Stimulated activated CD4-positive, alpha-beta T cell treated with anti-CD3 and anti-CD28 coated beads, Interleukin-12 subunit alpha, Interleukin-12 subunit beta, amount 100 ng/mL, for 48 hours (primary cell): Measurements from ENCODE around the gene SDHA.
"Not testable (repeated sequence)": the region's sequence is repeated elsewhere in the genome, so short reads cannot be mapped to it uniquely, and the experiment has no call there.

Experiments used
- DNase-seq, 3 donors: peaks; one replicate each; pipeline ENCODE4 v3.0.0-alpha.2; 2020; ENCODE audit warnings: low read depth in 2 of 3, low spot score in 1 of 3

SDHA gene

DNA sequence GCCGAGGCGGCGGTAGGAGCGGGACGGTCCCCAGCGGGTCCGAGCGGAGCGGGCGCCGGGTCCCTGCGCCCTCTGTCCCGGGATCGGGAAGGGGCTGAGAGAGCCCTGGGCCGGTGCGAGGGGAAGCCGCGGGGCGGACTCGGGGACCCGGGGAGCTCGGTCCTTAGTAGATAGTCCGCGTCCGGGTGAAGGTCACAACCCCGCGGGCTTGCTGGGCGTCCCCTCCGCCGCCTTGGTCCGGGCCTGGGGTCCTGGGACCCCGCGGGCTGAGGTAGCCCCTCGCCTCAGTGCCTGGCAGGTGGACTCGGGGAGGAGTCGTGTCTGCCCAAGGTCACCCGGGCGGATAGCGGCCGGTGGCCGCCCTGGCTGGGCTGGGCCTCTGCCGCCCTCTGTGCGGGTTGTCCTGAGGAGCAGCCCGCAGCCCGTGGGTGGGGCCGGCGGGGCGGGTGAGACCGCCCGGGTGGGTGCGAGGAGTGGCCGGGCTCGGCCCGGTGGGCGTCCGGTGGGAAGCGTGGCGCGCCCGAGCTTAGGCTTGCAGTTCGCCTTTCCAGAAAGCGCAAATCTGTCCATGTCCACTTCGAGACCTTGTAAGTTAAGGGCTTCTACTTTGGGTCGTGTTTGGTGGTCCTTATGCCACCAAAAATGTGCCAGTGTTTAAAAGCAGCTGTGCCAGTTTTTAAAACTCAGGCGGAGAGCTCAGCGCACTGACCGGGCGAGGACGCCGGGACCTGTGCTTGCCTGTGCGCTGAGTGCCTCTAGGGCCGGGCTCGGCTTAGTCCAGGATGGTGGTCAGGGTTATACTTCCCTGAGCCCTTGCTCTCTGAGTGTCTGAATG is 554 bp downstream of the SDHA start:
- no peak for DNase-seq

DNA sequence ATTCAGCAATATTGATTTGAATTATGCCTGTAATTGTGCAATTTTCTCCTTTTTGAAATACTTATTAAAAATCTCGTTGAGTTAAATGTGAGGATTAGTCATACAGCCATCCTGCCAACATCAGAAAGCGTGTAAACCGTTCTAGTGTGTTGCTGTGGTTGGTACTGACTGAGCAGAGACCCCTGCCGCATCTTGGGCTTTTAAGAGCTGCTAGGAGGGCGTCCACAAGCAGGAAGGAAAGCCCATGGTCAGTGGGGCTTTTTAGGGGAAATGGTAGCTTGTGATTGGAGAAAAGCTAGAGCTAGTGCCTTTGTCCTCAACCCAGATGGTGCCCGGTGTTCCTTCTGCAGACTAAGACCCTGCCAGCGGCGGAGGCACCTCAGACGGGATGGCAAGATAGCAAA is 1.3 kb downstream of the SDHA start:
- no peak for DNase-seq

DNA sequence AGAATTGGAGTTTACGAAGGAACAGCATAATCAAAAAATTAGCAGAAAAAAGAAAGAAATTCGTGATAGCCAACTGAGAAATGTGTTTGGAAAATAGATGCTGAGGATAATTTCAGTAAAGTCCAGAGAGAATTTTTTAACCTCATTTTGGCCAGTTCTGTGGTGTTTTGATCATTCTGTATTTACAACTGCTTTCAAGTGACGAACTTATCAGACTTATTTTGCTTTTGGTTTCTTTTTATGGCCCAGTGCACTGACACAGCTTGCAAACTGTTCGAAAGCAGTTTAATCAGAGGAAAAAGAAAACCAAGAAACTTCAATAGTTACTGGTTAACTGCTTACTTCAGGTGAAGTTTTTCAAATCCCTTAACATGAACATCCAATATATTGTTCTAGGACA is 1.9 kb downstream of the SDHA start:
- no peak for DNase-seq

DNA sequence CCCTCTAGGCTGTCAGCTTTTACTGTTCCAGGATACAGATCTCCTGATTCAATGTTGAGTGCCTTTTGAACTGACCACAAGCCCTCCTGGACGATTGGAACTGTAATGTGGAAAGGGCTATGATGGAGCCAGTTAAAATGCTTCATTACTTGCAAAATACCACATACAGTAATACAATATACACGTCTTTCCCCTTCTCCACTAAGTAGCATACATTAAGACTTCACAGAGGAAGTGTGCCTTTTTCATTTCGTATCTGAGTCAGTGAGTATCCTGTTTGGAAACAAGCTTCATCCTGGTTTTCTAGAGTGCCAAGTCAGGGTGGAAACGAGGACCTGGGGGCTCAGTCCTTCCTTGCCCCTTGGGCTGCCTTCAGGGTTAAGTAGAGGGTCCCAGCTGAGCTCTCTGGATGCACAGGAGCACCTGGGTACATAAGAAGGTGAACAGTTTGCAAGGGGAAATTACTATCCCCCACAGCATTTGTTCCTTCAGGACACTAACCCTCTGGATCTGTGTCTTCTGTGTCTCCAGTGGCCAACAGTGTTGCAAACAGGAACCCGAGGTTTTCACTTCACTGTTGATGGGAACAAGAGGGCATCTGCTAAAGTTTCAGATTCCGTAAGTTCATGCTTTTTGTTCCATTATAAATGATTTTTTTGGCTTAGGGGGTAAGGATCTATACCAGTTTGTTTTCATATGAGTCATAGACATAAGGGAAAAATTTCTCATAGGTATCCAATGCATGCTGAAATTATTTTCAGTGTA is 5.0 kb downstream of the SDHA start:
- DNase-seq, result not testable (repeated sequence)

DNA sequence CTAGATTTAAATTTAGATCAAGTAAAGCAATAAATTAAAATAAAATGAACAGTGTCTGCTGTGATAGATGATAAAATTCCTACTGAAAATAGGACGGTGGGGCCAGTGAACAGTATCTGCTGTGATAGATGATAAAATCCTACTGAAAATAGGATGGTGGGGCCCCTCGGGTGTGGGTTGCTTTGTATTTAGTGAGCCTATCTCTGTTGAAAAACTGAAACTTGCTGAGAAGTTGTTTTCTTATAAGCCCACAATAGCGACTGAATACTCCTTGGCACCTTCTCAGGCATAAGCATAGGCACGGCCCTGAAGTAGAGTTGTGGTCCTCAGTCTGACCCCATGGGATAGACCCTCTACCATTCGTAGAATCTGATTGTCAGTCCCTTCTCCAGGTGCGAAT is 5.7 kb downstream of the SDHA start:
- no peak for DNase-seq

DNA sequence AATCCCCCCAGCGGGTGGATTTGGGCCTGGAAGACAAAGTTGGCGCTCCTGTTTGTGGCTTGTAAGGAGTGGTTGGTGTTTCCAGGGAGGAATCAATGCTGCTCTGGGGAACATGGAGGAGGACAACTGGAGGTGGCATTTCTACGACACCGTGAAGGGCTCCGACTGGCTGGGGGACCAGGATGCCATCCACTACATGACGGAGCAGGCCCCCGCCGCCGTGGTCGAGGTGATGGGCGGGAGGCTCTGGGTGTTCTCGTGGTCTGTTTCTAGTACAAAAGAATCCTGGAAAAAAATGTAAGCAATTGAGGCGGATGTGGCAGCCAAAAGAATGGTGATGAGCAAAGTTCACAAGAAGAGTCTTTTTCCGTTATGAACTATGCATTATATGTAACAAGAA is 7.2 kb downstream of the SDHA start:
- DNase-seq, result no peak

DNA sequence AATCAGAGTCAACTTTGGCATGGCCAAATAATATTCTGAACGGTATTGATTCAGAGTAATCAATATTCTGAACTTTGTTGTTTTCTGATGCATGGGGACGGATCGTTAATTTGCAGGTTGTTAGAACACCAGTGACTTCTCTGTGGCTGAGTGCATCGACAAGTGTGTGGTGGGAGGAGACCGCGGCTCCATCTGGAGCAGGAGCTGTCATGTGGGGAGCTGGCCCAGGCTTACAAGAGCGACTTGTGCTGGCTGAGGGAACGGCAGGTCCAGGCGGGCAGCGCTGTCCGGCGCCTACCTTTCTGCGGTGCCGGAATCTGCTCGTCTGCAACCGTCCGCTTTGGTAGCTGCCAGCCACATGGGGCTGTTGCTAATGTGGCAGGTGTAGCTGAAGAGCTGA is 9.3 kb downstream of the SDHA start:
- not testable (repeated sequence) for DNase-seq

DNA sequence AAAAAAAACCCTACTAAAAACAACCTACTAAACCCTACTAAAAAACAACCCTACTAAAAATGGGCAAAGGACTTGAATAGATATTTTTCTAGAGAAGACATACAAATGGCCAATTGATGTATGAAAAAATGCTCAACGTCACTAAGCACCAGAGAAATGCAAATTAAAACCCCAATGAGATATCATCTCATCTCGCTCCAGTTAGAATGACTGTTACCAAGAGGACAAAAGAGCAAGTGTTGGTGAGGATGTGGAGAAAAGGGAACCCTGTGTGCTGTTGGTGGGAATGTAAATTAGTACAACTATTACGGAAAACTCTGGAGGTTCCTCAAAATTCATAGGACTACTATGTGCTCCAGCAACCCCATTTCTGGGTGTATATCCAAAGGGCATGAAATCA is 10.8 kb downstream of the SDHA start:
- no peak for DNase-seq

DNA sequence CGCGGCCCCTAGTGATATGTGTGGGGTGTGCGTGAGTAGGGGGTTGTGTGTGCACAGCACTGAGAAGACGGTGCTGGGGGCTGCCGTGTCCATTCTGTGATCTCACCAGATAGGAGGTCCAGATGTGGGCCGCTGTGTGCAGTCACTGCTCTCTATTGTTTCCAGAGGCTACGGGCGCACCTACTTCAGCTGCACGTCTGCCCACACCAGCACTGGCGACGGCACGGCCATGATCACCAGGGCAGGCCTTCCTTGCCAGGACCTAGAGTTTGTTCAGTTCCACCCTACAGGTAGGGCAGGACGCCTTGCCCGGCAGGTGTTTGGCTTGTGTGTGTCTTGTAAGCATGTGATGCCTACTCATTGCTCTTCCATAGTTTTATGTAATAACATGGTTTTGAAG is 12.6 kb downstream of the SDHA start:
- no peak for DNase-seq

DNA sequence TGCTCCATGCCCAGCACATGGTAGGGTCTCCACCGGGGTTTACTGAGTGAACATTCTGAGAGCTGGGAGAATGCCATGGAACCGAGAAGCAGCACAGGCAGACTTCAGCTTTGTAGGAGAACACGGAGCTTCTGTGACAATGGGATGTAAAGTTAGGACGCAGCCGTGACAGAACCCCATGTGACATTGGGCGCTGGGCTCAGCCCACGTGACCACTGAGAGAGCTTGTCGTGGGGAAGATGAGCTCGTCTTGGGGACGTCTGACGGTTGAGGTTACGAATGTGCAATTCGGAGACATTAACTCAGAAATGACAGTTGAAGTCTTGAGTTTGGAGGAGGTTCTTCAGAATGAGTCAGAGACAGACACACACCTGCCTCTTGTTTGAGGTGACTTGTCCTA is 13.5 kb downstream of the SDHA start:
- no peak for DNase-seq

DNA sequence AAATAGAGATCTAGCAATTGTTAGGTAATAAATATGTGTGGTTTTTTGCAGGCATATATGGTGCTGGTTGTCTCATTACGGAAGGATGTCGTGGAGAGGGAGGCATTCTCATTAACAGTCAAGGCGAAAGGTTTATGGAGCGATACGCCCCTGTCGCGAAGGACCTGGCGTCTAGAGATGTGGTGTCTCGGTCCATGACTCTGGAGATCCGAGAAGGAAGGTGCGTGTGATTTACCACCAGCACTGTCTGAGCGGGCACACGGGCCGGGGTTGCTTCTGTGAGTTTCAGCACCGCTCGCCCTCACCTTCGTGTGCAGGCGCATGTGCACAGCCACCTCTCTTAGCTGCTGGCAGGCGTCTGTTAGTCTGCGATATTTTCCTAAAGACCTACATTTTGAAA is 15.3 kb downstream of the SDHA start:
- DNase-seq, result not testable (repeated sequence)

DNA sequence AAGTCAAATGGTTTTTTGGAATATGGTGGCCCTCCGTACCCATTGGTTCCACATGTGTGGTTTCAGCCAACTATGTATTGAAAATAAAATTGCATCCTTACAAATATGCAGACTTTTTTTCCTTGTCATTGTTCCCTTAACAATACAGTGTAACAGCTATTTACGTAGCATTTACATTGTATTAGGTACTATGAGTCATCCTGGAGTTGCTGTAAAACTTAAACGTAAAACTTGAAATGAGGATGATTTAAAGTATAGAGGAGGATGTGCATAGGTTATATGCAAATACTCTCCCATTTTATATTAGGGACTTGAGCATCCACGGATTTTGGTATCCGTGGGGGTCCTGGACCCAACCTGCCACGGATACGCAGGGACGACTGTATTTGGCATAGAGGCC is 16.3 kb downstream of the SDHA start:
- DNase-seq, result no peak

DNA sequence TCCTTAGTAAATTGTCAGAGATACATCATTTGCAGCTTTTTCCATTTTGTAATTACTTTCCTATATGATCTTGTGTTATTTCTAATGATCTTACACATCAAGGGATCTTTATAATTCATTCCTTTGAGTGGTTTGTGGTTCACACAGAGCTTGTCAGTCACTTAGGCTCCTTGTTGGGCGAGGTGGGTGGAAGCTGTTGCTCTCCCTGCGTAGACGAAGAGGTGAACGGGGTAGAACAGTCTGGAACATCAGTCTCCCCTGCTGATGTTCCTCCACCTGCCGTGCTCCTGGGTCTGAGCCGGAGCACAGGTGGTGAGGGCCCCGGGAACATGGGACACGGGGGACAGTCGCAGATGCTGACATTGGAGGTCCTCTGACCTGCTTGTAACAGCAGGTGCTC is 17.4 kb downstream of the SDHA start:
- not testable (repeated sequence) for DNase-seq

DNA sequence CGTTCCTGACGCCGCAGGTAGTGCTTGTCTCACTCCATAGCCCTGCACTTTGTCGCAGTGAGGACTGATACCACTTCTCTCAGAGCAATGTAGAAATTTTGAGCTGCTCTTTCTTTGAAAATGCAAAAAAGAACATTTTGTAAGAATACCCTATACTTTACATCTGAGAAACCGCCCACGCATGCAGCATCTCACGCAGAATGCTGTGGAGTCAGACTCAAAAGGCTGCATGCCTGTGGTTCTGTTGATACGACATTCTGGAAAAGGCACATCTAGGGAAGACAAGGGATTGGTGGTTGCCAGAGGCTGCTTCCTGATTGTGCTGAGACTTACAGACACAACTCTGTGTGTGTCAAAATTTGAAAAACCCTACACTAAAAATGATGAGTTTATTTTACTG is 19.8 kb downstream of the SDHA start:
- DNase-seq, result not testable (repeated sequence)

DNA sequence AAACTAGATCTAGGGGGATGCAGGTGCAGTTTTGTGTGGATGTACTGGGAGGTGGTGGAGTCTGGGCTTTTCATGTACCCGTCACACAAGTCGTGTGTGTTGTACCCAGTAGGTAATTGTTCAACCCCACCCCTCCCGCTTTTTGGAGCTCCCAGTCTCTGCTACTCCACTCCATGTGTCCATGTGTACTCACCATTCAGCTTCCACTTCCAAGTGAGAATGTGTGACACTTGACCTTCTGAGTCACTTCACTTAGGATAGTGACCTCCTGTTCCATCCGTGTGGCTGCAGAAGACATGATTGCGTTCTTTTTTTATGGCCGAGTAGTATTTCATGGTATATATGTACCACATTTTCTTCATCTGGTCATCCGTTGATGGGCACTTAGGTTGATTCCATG is 22.4 kb downstream of the SDHA start:
- DNase-seq, result not testable (repeated sequence)

DNA sequence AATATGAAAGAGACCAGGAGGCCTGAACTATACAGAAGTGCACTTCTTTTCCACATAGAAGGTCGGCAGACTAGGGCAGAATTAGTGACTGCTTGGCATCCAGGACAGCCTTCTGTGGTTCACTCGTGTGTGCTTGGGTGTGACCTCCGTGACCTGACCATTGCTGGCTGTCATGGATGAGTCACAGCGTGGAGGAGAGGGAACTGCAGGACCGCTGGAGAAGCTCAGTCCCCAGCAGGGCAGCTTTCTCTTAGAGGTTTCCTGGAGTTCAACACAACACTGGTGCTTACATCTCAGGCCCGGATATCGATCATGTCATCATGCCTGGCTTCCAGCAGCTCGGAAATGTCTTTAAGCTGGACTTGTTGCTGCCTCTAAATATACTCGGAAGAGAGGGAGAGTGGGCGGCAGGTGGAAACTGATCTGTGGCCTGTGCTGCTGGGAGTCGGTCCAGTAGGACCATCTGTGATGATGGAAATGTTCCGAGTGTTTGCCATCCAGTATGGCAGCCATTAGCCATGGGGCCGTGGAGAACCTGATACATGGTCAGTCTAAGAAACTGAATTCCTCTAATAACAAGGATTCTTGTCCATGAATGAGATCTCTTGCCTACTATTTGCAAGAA is 23.0 kb downstream of the SDHA start:
- not testable (repeated sequence) for DNase-seq

DNA sequence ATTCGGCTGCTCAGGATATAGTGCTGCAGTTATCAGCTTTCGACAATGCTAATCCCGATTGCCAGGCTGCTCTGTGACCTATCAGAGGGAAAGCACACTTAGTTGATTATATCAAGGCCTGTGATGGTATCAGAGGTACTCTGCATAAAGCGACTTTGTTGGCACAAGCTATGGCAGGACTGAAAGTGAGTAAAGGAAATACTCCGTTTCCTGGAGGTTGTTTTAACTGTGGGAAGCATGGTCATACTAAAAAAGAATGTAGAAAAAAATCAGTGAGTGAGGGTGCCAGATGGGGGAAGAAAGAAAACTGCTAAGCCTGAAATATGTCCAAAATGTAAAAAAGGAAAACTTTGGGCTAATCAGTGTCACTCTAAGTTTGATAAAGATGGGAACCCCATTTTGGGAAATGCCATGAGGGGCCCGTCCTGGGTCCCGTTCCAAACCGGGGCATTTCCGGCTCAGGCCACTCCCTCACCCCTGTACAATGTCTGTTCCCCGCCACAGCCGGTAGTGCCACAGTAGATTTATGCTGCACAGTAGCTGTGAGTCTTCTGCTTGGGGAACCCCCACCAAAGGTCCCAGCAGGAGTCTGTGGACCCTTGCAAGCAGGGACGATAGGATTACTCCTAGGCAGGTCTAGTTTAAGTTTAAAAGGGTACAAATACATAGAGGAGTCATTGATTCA is 25.7 kb downstream of the SDHA start:
- DNase-seq, result not testable (repeated sequence)

DNA sequence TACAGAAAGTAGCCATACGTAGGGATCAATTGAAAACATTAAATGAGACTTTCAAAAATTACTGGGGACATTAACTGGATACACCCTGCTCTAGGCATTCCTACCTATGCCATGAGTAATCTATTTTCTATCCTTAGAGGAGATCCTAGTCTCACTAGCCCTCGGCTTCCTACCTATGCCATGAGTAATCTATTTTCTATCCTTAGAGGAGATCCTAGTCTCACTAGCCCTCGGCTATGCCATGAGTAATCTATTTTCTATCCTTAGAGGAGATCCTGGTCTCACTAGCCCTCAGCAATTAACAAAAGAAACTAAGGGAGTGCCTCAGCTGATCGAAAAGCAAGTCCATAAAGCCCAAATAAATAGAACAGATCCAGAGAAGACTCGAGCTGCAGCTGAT is 27.6 kb downstream of the SDHA start:
- not testable (repeated sequence) for DNase-seq

DNA sequence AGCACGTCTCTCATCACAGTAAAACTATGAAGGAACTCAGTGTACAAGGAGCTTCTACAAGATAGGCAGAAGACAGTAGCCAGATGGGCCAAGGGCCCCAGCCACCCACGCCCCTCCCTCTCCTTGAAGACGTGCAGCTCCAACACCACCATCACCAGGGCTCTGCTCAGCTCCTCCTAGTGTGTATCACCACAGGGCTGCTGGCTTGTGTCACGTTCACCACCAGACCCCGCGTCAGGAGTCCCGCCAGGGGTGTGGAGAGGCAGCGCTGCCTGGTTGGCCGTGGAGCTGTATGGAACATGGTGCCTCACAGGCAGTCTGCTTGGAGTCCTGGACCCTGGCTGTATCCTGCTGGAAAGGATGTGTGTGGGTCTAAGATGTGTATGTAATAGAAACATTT is 32.3 kb downstream of the SDHA start:
- not testable (repeated sequence) for DNase-seq

DNA sequence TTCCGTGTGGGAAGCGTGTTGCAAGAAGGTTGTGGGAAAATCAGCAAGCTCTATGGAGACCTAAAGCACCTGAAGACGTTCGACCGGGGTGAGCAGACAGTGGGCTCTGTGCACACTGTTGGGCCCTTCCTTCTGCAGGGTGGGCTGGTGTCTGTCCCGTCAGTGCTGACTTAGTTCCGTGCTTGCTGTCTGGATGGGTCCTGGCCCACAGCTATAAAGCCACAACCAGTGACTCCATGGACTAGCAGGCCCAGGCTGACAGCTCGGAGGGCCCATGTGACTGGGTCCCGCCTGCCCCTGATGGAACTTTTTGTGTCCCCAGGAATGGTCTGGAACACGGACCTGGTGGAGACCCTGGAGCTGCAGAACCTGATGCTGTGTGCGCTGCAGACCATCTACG is 32.9 kb downstream of the SDHA start:
- not testable (repeated sequence) for DNase-seq

DNA sequence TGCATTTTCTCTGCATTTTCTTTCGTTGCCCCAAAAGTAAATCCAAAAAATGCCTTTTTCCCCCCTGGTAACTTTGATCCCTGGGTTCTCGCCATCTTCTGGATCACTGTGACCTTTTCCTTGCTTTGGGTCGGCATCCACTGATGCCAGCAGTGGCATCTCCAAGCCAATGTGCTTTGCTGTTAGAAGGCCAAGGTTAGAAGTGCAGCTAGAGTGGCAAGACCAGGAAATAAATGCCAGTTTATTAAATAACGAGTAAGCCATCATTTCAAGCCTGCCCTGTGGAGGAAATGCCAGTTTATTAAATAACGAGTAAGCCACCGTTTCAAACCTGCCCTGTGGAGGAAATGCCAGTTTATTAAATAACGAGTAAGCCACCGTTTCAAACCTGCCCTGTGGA is 33.4 kb downstream of the SDHA start:
- DNase-seq, result not testable (repeated sequence)
